EH (cell line): ENCODE data around the gene ASPG.

Experiments
- DNase-seq: peaks from one replicate; pipeline ENCODE4 v3.0.0-alpha.2; 2015; ENCODE audit warnings: low read depth

Gene ASPG

DNA sequence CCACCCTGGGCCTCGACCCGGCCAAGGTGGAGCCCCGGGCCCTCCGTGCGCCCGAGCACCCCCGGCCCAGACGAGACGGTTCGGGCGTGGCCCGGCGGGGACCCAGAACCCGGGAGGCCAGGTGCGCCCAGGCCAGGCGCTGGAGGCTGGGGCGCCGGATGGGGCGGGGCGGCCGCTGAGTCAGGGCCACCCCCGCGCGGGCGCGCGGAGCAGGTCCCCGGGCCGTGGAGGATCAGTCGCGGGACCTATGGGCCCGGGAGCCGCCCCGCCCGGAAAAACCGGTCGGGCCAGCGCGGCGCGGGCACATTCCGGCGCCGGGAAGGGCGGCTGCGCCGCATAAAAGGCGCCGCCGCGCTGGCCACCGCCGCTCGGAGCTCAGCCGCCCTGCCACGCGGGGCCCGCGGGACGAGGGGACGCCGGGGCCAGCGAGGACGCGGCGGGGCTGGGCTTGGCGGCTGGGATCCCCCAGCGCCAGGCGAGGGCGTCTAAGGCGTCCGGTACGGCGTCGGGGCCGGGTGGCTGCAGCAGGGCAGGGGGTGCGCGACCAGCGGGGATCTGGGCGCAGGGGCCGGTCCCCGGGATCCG is 31.3 kb downstream of the ASPG start:
- no peak for DNase-seq

DNA sequence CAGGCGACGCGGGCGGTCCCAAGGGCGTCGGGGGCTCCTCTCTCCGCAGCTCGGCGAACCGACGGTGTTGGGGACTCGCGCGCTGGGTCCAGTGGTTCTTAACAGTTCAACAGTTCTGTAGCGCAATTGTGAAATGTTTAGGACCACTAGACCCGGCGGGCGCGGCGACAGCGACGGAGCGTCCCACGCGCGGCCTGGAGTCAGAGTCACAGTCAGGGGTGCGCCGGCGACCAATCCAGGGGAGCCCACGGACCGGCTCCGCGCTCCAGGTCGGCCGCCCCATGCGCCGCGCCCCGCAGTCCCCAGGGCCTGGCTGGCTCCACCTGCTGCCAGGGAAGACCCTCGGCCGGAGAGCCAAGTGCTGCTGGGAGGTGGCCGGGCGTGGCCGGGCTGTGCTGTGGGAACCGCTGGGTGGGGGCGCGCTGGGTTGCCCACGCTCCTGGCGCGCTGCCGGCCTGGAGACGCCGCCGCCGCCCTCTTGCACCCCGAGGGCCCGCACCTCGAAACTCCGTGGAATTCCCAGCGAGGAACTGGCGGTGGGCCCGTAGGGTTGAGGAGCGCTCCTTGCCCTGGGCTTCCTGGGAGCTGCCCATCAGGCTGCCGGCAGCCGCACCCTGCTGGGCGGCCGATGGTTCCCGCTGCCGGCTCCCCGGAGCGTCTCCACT is 32.0 kb downstream of the ASPG start:
- no peak for DNase-seq

DNA sequence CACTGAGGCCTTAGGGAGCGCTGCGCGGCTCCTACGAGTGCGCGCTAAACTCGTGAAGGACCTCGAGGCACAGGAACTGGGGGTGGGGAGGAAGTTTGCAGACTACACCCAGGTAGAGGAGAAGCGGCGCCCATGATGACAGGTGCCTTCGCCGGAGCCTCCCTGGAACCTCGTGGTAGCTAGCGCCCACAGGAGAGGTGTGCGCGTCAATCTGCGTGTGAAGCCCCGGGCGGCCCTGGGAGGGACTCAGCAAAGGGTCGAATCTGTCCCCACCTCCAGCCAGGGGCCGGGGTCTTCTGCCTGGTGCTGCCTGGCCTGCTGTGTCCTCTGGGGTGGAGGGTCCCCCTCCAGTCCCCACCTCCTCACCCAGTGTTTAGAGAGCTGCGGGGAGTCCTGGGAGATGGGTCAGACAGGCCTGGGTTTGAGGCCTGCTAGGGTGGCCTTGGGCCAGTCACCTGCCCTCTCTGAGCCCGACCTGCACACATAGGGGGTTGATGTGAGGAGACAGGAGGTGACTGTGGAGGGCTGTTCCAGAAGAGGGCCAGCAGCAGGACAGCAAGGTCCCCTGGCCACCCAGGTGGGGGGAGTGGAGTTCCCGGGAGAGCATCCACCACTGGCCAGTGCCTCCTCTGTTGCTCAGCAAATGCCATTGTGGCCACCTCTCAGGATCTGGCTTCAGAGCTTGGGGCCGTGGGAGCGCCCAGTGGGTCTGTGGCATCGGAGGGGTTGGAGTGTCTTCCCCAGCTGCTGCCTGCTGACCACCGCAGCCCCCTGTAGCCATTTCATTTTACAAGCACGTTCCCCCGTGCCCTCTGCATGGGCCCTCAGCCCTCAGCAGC is 32.7 kb downstream of the ASPG start:
- no peak for DNase-seq

DNA sequence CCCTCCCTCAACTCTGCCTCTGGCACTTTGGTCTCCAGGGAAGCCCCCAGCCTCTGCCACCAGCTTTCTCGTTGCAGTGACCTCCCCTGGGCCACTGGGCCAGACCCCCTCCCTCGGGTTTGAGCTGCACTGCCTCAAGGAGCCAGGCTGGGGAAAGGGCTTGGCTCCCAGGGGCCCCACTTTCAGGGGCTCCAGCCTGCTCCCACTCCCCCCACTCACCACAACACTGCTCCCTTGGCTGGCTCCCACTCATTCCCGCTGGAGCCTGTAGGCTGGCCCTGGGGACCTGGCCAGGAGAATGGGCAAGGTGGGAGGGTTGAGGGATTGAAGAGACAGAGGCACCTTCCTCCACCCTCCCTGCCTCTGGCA is 33.6 kb downstream of the ASPG start:
- no peak for DNase-seq

DNA sequence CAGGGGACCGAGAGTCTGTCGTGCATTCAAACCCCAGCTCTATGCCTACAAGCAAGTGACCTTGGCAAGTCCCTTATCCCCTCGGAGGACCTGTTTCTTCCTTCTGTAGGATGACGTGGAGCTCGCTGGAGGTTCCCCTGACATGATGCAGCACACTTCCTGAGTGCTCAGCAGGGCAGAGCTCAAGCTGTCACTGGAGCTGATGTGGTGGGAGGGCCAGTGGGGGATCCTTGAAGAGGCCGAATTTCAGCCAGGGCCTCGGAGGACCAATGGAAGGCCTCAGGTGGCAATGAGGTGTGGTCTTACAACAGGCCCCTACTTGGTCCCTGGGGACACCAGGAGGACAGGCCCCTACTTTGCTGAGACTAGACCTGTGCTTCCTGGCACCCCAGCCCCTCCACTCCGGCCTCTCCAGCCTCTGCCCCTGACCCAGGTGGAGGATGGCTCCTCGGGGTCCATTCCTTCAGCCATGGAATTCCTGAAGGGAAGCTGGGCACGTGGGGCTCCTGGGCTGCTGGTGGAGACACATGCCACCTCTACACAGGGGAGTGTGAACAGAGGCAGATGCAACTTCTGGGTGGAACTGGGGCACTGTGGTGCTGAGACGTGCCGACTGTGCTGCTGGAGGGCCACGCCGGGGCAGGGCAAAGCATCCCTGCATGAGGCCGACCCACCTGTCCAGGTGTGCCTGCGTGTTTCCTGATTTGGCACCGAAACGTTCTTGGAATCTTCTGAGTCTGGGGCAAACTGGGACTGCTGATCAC is 34.2 kb downstream of the ASPG start:
- DNase-seq, result no peak

DNA sequence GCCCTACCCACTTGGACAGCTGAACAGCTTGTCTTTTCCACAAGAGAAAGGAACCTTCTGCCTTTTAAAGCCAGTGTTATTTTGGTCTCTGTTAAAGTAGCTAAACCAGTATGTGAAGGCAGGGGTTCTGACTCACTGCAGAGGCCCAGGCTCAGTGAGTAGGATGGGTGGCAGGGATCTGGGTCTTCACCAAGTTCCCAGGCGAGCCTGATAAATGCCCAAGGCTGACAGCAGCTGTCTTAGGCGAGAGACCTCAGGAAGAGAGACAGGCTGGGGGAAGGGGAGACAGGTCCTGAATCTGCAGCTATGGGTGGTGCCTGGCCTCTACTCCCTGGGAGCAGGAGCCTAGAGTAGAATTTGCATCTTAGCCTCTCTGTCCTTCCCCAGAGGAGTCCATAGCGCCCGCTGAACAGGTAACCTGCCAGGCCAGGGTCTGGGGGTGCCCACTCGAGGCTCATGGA is 34.8 kb downstream of the ASPG start:
- DNase-seq, result no peak

DNA sequence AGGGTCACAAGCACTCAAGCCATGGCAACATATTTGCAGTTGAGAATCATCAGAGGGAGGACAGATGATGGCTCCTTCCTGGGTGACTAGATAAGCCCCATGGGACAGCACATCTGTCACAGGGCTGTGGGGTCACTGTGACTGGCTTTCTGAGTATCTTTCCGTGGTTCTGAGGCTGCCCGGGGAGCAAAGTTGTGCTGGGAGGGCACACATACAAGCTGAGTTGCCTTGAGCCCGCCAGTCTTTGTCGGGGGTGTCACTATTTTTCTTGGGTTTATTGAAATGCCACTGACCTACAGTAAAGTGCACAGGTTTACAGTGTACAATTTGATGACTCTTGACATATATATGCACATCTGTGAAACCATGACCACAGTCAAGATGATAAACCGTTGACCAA is 35.6 kb downstream of the ASPG start:
- no peak for DNase-seq

DNA sequence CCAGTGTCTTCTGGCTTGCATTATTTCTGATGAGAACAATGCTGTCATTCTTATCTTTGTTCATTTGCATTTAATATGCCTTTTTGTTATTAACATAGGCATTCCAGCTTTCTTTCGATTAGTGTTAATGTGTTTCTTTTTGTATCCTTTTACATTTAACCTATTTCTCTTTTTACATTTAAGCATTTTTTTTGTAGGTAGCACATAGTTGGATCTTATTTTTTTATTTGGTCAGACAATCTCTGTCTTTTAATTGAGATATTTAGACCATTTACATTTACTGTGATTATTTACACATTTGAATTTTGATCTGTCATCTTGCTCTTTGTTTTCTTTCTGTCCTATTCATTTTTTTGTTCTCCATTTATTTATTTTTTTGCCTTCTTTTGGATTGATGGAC is 38.4 kb downstream of the ASPG start:
- DNase-seq, result no peak

DNA sequence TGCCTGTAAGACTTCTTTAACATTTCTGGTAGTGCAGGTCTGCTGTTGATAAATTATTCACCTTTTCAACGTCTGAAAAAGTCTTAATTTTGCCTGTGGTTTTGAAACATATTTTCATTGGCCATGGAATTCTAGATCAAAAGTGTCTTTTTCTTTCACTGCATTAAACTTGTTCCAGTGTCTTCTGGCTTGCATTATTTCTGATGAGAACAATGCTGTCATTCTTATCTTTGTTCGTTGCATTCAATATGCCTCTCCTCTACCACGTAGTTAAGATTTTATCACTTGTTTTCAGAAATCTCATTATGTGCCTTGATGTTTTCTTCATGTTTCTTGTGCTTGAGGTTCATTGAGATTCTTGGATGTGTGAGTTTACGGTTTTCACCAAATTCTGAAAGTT is 39.5 kb downstream of the ASPG start:
- DNase-seq, result no peak

DNA sequence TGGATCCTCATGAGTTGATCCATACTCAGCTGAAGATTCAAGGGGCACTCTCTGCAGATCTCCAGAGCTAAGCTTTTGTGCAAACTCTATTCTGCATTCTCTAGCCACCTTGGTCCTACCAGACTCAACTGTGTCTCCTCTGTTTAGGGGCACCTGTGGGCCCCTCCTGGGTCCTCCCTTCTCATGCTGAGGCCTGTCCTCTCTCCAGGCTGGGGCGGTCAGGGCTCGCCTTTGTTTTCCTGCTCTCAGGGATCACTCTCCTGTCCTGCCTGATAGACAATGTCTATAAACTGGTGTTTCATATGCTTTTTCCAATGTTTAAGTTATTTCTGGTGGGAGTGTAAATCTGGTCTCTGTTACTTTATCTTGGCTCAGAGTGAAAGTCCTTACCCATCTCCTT is 41.3 kb downstream of the ASPG start:
- DNase-seq, result no peak

DNA sequence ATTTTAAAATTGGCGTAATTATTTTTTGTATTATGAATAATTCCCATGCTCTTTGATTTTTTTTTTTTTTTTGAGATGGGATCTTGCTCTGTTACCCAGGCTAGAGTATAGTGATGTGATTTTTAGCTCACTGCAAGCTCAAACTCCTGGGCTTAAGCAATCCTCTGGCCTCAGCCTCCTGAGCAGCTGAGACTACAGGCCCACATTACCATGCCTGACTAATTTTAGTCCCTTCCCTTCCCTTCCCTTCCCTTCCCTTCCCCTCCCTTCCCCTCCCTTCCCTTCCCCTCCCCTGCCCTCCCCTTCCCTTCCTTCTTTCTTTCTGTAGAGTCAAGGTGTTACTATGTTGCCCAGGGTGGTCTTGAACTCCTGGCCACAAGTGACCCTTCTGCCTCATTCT is 43.5 kb downstream of the ASPG start:
- no peak for DNase-seq

DNA sequence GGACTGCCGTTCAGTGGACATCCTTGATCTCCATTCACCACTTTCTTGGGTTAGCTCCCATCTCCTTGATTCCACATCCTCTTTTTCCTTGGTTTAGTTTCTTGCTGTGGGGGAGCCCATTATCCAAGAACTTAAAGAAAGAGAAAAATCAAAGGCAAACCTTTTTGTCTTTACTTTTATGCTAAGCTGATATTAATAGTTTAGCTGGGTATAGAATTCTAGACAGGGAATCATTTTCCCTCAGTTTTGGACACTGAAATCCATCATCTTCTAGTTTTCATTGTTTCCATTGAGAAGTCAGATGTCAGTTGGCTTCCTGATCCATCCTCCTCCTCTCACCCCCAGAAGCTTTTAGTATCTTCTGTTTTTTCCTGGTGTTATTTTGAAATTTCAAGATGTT is 44.1 kb downstream of the ASPG start:
- no peak for DNase-seq

DNA sequence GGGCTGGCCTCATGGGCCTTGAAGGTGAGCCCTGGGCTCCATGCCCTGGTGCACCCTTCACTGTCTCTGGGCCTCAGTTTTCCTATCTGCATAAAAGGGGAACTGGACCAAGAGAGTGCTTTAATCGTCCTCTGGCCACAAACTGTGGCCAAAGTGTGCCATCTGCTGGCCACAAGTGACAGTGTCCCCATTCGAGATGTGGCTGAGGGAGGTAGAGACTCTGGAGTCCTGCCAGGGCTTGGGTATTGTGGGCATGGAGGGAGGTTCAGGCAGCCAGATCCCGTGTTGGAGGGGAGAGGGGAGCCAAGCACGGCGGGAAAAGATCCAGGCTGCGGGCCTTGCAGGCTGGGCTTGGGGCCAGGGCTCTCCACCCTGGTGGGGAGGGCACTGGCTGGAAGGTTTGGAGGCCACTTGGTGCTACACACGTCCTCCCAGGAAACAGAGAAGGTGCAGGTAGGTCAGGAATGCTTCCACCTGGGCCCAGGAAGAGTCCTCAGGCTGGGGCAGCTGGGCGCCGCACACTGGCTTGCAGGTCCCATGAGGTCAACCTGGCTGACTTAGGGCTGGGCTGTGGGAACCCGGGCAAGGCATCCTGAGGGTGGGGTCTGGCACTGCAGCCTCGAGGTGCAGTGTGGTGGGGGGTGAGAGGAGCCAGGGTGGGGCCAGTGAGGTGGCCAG is 45.6 kb downstream of the ASPG start:
- peak; percentile 17 for DNase-seq

DNA sequence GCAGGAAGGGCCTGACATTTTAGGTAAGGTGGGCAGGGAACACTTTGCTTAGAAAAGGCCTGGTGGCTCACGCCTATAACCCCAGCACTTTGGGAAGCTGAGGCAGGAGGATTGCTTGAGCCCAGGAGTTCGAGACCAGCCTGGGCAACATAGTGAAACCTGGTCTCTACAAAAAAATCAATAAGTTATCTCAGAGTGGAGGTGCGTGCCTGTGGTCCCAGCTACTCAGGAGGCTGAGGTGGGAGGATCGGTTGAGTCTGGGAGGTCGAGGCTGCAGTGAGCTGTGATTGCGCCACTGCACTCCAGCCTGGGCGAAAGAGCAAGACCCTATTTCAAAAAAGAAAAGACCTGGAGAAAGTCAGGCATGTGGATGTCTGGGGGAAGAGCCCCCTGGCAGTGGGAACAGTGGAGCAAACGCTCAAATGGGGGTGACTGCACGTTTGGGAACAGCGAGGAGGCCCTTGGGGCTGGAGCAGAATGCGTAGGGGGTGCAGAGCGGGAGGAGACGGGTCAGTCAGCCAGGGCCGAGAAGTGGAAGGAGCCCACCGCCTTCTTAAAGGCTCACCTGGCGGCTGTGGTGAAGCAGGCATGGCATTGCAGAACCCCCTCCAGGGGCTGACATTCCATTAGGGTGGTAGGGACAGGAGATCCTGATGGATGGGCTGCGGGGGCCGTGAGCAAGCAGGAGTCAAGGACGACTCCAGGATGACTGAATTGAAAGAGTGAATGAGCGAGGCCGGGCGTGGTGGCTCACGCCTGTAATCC is 46.6 kb downstream of the ASPG start:
- no peak for DNase-seq

DNA sequence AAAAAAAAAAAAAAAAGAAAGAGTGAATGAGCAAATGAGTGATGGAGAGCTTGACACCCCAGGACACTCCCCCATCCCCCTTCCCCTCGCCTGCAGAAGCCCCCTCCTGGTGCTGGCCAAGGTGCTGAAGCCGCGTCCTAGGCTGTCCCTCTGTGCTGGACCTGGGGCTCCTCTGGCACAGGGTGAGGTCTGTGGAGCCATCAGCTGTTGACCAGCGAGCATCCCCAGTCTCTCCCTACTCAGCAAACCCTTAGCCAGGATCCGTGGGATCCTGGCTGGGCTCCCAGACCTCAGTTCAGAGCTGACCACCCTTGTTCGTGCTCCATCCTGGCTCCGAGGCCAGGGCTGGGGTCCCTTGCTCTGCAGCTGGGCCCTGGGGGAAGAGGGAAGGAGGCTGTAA is 47.5 kb downstream of the ASPG start:
- DNase-seq, result no peak

DNA sequence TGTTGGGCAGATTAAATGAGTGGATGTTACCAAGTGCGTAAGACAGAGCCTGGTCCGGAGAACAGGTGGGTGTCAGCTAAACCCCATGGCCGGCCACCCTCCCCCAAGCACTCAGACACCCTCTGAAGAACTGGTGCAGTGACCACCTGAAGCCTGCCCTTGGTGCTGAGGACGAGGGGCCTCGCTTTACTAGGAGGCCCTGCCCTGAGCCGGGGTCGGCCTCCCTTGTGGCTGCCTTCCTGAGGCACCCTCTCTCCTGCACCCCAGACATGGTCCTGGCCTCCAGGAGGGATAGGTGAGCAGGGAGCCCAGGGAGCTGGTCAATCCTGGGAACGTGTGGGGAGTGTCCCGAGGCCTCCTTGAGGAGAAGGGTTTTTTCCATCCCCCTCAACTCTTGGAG is 48.0 kb downstream of the ASPG start:
- no peak for DNase-seq

DNA sequence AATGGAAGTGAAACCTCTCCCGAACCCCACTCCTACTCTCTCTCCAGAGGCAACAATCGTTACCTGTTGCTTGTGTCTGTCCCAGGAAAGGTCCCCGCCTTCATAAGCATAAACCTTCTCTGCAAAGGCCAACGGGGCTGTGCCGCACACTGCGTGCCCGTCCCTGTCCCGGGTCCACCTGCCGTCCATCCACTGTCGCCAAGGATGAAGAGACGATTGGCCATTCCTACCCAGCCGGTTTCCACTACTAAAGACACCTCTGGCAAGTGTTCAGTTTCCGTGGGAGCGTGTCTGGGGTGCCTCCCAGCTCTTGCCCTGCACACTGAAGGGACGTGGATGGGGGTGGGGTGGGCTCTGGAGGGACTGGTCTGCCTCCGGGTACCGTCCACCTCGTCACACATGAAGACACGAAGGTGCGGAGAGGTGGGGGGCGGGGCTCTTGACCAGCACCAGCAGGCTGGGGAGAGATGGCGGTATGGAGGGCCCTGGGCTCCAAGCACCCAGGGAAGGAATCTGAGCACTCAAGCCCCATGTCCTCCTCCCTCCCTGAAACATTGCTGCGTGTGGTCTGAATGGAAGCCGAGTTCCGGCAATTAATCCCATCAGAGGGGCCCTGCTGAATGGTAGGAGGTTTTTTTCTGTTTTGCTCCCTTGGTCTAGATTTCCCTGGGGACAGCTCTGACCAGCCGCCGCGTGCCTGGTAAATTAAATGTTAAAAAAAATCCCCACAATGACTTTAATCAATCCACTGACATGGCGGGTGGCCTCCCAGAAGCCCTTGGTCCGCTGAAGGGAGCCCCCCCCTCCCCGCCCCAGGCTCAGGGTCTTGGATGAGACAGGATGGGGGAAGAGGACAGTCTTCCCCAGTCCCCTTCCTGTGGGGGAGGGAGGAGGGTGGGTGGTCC is 48.8 kb downstream of the ASPG start:
- no peak for DNase-seq

DNA sequence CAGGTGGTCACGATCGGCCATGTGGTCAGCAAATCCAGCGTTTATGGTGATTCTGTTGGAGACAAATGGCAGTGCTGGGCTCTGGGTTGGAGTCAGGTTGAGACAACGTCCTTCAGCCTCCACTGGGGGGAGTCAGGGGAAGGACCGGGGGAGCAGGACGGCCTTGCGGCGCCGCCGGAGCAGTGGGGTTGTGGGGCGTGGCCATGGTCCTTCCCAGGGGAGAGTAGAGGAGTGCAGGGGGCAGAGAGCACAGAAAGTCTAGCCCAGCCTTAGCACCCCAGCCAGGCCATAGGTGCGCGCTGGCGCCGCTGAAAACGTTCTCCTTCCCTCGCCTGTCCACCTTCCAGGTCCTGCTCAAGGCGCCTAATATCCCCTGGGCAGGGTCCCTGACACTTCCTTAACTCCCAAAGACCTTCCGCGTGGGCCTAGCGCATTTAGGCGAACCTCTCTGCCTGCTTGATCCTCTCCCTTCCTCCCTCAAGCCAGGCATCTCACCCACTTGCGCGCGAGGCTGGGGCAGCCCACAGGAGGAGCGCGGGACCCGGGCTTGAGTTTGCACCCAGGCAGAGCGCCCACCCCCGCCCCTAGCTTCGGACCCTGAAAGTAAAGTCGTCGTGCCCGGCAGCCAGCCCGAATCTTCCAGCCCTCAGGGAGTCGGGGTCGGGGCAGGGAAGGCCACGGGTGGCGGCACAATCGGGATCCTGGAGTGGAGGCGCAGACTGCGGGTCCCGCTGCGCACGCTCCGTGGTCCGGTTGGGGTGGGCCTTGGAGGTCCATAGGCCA is 49.8 kb downstream of the ASPG start:
- DNase-seq, result no peak

DNA sequence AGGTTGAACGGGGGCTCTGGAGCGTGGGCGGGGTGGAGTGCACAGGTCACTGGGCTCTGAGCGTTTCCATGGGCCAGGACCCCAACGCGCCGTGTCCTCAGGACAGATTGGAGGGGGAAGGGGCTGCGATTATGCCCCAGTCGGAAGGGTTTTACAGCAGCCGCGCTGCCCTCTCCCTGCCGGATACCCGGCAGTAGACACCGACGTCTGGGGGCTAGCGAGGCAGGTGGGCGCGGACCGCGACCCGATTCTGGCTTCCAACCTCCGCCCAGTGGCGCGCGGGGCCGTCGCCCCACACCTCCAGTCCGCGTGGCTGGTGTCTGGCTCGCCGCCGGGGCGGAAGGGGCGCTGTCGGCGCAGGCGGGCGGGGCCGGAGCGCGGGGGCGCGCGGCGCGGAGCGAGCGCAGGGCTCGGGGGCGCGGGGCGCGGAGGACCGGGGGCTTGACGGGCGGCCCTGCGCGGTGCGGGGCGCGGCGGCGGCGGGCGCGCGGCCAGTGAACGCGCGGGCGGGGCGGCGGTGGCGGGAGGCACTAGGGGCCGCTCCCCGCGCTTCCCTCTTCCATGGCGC is 50.5 kb downstream of the ASPG start:
- no peak for DNase-seq
